Tibial artery (tissue), 4 donors: ENCODE results near the gene ENTPD6.

Source experiments
- DNase-seq, 2 donors: peaks; one replicate each; pipeline ENCODE4 v3.0.0-alpha.2; 2019
- H3K27ac ChIP-seq, 2 donors: fragments of 200-600 bp; sonication (generic) in 1 of 2; 1 replicate in 1 of 2; 2 replicates in 1 of 2; pipeline ENCODE4 v1.5.1; 2018 to 2019; ENCODE audit warnings: mild to moderate bottlenecking in 1 of 2
- H3K27me3 ChIP-seq, 2 donors: fragments of 200-600 bp; sonication (generic) in 1 of 2; one replicate each; pipeline versions ENCODE4 v1.5.1 to v1.6.0; 2016 to 2019
- H3K36me3 ChIP-seq, 3 donors: fragments of 200-600 bp; sonication (generic) in 2 of 3; one replicate each; pipeline ENCODE4 v1.5.1; 2016 to 2019; ENCODE audit warnings: mild to moderate bottlenecking in 2 of 3
- H3K4me1 ChIP-seq, 4 donors: fragments of 200-600 bp; sonication (generic) in 2 of 4; 1 replicate in 3 of 4; 2 replicates in 1 of 4; pipeline ENCODE4 v1.5.1; 2016 to 2019
- H3K4me3 ChIP-seq, 2 donors: fragments of 200-600 bp; sonication (generic) in 1 of 2; 1 replicate in 1 of 2; 2 replicates in 1 of 2; pipeline ENCODE4 v1.5.1; 2018 to 2019; ENCODE audit warnings: mild to moderate bottlenecking in 2 of 2
- H3K9me3 ChIP-seq, 3 donors: fragments of 200-600 bp; sonication (generic) in 1 of 3; one replicate each; pipeline ENCODE4 v1.5.1; 2016 to 2019
- CTCF ChIP-seq, 2 experiments: fragments of 200-600 bp in 1 of 2; fragments of 450-650 bp in 1 of 2; IDR thresholded peaks; one replicate each; pipeline ENCODE4 v1.5.1; 2017 to 2019; ENCODE audit warnings: antibody characterized with exemption in 2 of 2, mild to moderate bottlenecking in 1 of 2, moderate library complexity in 1 of 2
- intact Hi-C: fragments of 100-400 bp; cut with DNase I; formaldehyde crosslinking; loops from one replicate; pipeline ENCODE4 v1.15.0; 2023; ENCODE audit warnings: low total_unique reads

The ENTPD6 gene

GRCh38 chr20:25252230-25252651 is 56.7 kb downstream of the ENTPD6 start:
- H3K4me3 ChIP-seq = no peak overlapping the region
- intact Hi-C loops = loop anchor here (5.0 to 10.0 kb wide), 2 partner anchors 195 to 257 kb away; partner anchors contain the start of genes ACSS1 and APMAP

GRCh38 chr20:25252686-25253421 is 57.3 kb downstream of the ENTPD6 start:
- Histone ChIP-seq H3K9me3 (no peaks in the 10 kb centered on the region), H3K27me3 (no peaks in the 10 kb centered on the region), H3K4me3 (no peak overlapping the region), H3K27ac (peak overlapping the region; percentile 10 to 99), H3K4me1 (peaks cover 4 to 85% (median 69%) of the 10 kb centered on the region in 4 donors), H3K36me3 (no peaks in the 10 kb centered on the region)
- TF ChIP-seq CTCF (IDR thresholded peaks at IDR 0.05) = no peak
- intact Hi-C loops = loop anchor here (5.0 to 10.0 kb wide), 2 partner anchors 196 to 258 kb away; partner anchors contain the start of genes ACSS1 and APMAP
- DNase-seq = peak in 1 of 2 donors; percentile 46

More at GRCh38 chr20:25252230-25252651, 56.7 kb downstream of the ENTPD6 start:
- Histone ChIP-seq H3K27ac (peak overlapping the region; percentile 10 to 99), H3K27me3 (no peaks in the 10 kb centered on the region), H3K9me3 (no peaks in the 10 kb centered on the region), H3K36me3 (no peaks in the 10 kb centered on the region), H3K4me1 (peaks cover 4 to 79% (median 66%) of the 10 kb centered on the region in 4 donors)
- no peak for TF ChIP-seq CTCF (IDR thresholded peaks at IDR 0.05)
- DNase-seq = peak in 1 of 2 donors; percentile 57

GRCh38 chr20:25253606-25254275 is 58.2 kb downstream of the ENTPD6 start:
- intact Hi-C loops = loop anchor here (5.0 to 10.0 kb wide), 2 partner anchors 196 to 259 kb away; partner anchors contain the start of genes ACSS1 and APMAP
- no peak for DNase-seq
- peaks cover 0 to under 1% (median 0%) of the 10 kb centered on the region in 3 donors for H3K36me3 ChIP-seq
- no peaks in the 10 kb centered on the region for H3K9me3 ChIP-seq
- H3K27me3 ChIP-seq = no peaks in the 10 kb centered on the region
- H3K4me1 ChIP-seq = peaks cover 4 to 88% (median 70%) of the 10 kb centered on the region in 4 donors
- no peak overlapping the region for H3K4me3 ChIP-seq
- peak overlapping the region in 1 of 2 donors; percentile 2 for H3K27ac ChIP-seq
- TF ChIP-seq CTCF (IDR thresholded peaks at IDR 0.05) = no peak

- intact Hi-C loops = loop anchor here (5.0 to 10.0 kb wide), 2 partner anchors 197 to 260 kb away; partner anchors contain the start of genes ACSS1 and APMAP
- TF ChIP-seq CTCF (IDR thresholded peaks at IDR 0.05) = no peak
- peak overlapping the region; percentile 53 to 66 for H3K27ac ChIP-seq
These were observed 59.1 kb downstream of the ENTPD6 start for GRCh38 chr20:25254571-25254970.

GRCh38 chr20:25254986-25255680 is 59.6 kb downstream of the ENTPD6 start:
- H3K4me1 ChIP-seq = peaks cover 4 to 83% (median 64%) of the 10 kb centered on the region in 4 donors
- intact Hi-C loops = loop anchor here (5.0 to 10.0 kb wide), 2 partner anchors 198 to 260 kb away; partner anchors contain the start of genes ACSS1 and APMAP

More at GRCh38 chr20:25254571-25254970, 59.1 kb downstream of the ENTPD6 start:
- Histone ChIP-seq H3K27me3 (no peaks in the 10 kb centered on the region), H3K36me3 (peaks cover 5 to 9% (median 6%) of the 10 kb centered on the region in 3 donors), H3K4me1 (peaks cover 4 to 89% (median 68%) of the 10 kb centered on the region in 4 donors), H3K9me3 (no peaks in the 10 kb centered on the region), H3K4me3 (no peak overlapping the region)
- no peak for DNase-seq

More at GRCh38 chr20:25254986-25255680, 59.6 kb downstream of the ENTPD6 start:
- TF ChIP-seq CTCF (IDR thresholded peaks at IDR 0.05) = peak in 1 of 2 experiments; percentile 17
- H3K4me3 ChIP-seq = no peak overlapping the region
- no peaks in the 10 kb centered on the region for H3K9me3 ChIP-seq
- H3K27me3 ChIP-seq = no peaks in the 10 kb centered on the region
- DNase-seq = peak; percentile 41 to 86
- H3K27ac ChIP-seq = peak overlapping the region; percentile 53 to 66
- peaks cover 11 to 14% (median 11%) of the 10 kb centered on the region in 3 donors for H3K36me3 ChIP-seq
